ENCODE data around the gene CASP14. TPM values are rescaled to one million over a fixed set of nuclear protein-coding genes. Genes with fewer than 3 reads are reported as not detected.
"Not testable (repeated sequence)": the region's sequence is repeated elsewhere in the genome, so short reads cannot be mapped to it uniquely, and the experiment has no call there.

Gene CASP14
- total RNA-seq, 2 experiments from 2014 or later = not detected

GRCh38 chr19:15093001-15093400 is 43.7 kb downstream of the CASP14 start:
- H3K4me1 ChIP-seq (ENCODE audit: insufficient read depth, low read length) = peaks cover 8% of the 10 kb centered on the region
- H3K4me1 Mint-ChIP-seq (ENCODE audit: low read depth) = peaks cover 8% of the 10 kb centered on the region
- intact Hi-C loops (cut with DNase I, micrococcal nuclease) = loop anchor here in 1 of 2 experiments (10.0 kb wide), 1 partner anchor 172 kb away; no protein-coding TSS in a partner anchor
- TF ChIP-seq CTCF (IDR thresholded peaks at IDR 0.05) = no peak
- H3K27ac ChIP-seq (ENCODE audit: low read depth in 1 of 2, low read length in 2 of 2) = no peak overlapping the region
- no peak overlapping the region for H3K4me3 Mint-ChIP-seq
- no peak overlapping the region for H3K4me3 ChIP-seq (ENCODE audit: low read length)
- H3K27ac Mint-ChIP-seq = no peak overlapping the region
- H3K9me3 Mint-ChIP-seq = no peaks in the 10 kb centered on the region
- POLR2A ChIA-PET = interaction anchor here (1.2 to 1.8 kb wide), 2 partner anchors 326 to 340 kb away, joined by 3 to 11 read pairs; partner anchors contain the start of gene AKAP8L
- H3K27me3 Mint-ChIP-seq = peaks cover 1% of the 10 kb centered on the region
- H3K27me3 ChIP-seq (ENCODE audit: control insufficient read depth in 1 of 2, insufficient read depth in 2 of 2, low read length in 2 of 2) = peaks cover 0 to 5% of the 10 kb centered on the region in 2 experiments
- DNase-seq = no peak
- CTCF ChIA-PET = interaction anchor here (1.1 to 1.8 kb wide), 5 partner anchors 9 to 340 kb away, joined by 3 to 18 read pairs (median 8); a partner anchor contains a TSS
- no peaks in the 10 kb centered on the region for H3K36me3 Mint-ChIP-seq (ENCODE audit: low read depth)
- no peaks in the 10 kb centered on the region for H3K36me3 ChIP-seq (ENCODE audit: insufficient read depth, low read length)
- H3K9me3 ChIP-seq (ENCODE audit: control insufficient read depth in 1 of 2, insufficient read depth in 1 of 2, low read length in 2 of 2) = no peaks in the 10 kb centered on the region
- no peak for ATAC-seq (ENCODE audit: poor library complexity)

- ChIA-PET CTCF (no interaction called here), POLR2A (no interaction called here)
- Mint-ChIP-seq H3K4me1 (ENCODE audit: low read depth) (peaks cover 8% of the 10 kb centered on the region), H3K4me3 (no peak overlapping the region), H3K36me3 (ENCODE audit: low read depth) (no peaks in the 10 kb centered on the region), H3K27me3 (no peaks in the 10 kb centered on the region), H3K9me3 (no peaks in the 10 kb centered on the region), H3K27ac (no peak overlapping the region)
- Histone ChIP-seq H3K36me3 (ENCODE audit: insufficient read depth, low read length) (no peaks in the 10 kb centered on the region), H3K27me3 (ENCODE audit: control insufficient read depth in 1 of 2, insufficient read depth in 2 of 2, low read length in 2 of 2) (no peaks in the 10 kb centered on the region), H3K9me3 (ENCODE audit: control insufficient read depth in 1 of 2, insufficient read depth in 1 of 2, low read length in 2 of 2) (no peaks in the 10 kb centered on the region), H3K4me3 (ENCODE audit: low read length) (no peak overlapping the region), H3K27ac (ENCODE audit: low read depth in 1 of 2, low read length in 2 of 2) (no peak overlapping the region), H3K4me1 (ENCODE audit: insufficient read depth, low read length) (peaks cover 8% of the 10 kb centered on the region)
- DNase-seq (no peak), ATAC-seq (ENCODE audit: poor library complexity) (no peak)
- no peak for TF ChIP-seq CTCF (IDR thresholded peaks at IDR 0.05)
- intact Hi-C loops (cut with DNase I, micrococcal nuclease) = loop anchor here in 1 of 2 experiments (10.0 kb wide), 1 partner anchor 169 kb away; no protein-coding TSS in a partner anchor
These were observed 46.9 kb downstream of the CASP14 start for GRCh38 chr19:15096223-15096622.

GRCh38 chr19:15097980-15098379 is 48.7 kb downstream of the CASP14 start:
- ATAC-seq (ENCODE audit: poor library complexity); DNase-seq; POLR2A ChIA-PET; H3K27ac Mint-ChIP-seq; H3K27ac ChIP-seq (ENCODE audit: low read depth in 1 of 2, low read length in 2 of 2); H3K4me3 ChIP-seq (ENCODE audit: low read length); CTCF ChIA-PET; H3K27me3 Mint-ChIP-seq; H3K27me3 ChIP-seq (ENCODE audit: control insufficient read depth in 1 of 2, insufficient read depth in 2 of 2, low read length in 2 of 2); H3K36me3 Mint-ChIP-seq (ENCODE audit: low read depth); H3K4me3 Mint-ChIP-seq; H3K36me3 ChIP-seq (ENCODE audit: insufficient read depth, low read length); H3K9me3 ChIP-seq (ENCODE audit: control insufficient read depth in 1 of 2, insufficient read depth in 1 of 2, low read length in 2 of 2); H3K9me3 Mint-ChIP-seq; H3K4me1 Mint-ChIP-seq (ENCODE audit: low read depth); H3K4me1 ChIP-seq (ENCODE audit: insufficient read depth, low read length): not testable (repeated sequence)
- intact Hi-C loops (cut with DNase I, micrococcal nuclease) = loop anchor here in 1 of 2 experiments (10.0 kb wide), 1 partner anchor 167 kb away; no protein-coding TSS in a partner anchor

GRCh38 chr19:15098460-15098859 is 49.2 kb downstream of the CASP14 start:
- ATAC-seq (ENCODE audit: poor library complexity) (no peak), DNase-seq (no peak)
- TF ChIP-seq CTCF (IDR thresholded peaks at IDR 0.05) = no peak
- Mint-ChIP-seq H3K27ac (no peak overlapping the region), H3K4me1 (ENCODE audit: low read depth) (no peaks in the 10 kb centered on the region), H3K4me3 (no peak overlapping the region), H3K36me3 (ENCODE audit: low read depth) (peaks cover 3% of the 10 kb centered on the region), H3K27me3 (no peaks in the 10 kb centered on the region), H3K9me3 (no peaks in the 10 kb centered on the region)
- intact Hi-C loops (cut with DNase I, micrococcal nuclease) = loop anchor here in 1 of 2 experiments (10.0 kb wide), 1 partner anchor 166 kb away; no protein-coding TSS in a partner anchor
- no peak overlapping the region for H3K4me3 ChIP-seq (ENCODE audit: low read length)
- H3K9me3 ChIP-seq (ENCODE audit: control insufficient read depth in 1 of 2, insufficient read depth in 1 of 2, low read length in 2 of 2) = peaks cover 6 to 9% of the 10 kb centered on the region in 2 experiments
- no peak overlapping the region for H3K27ac ChIP-seq (ENCODE audit: low read depth in 1 of 2, low read length in 2 of 2)
- POLR2A ChIA-PET = no interaction called here
- H3K4me1 ChIP-seq (ENCODE audit: insufficient read depth, low read length) = no peaks in the 10 kb centered on the region
- CTCF ChIA-PET = no interaction called here
- H3K27me3 ChIP-seq (ENCODE audit: control insufficient read depth in 1 of 2, insufficient read depth in 2 of 2, low read length in 2 of 2) = no peaks in the 10 kb centered on the region
- H3K36me3 ChIP-seq (ENCODE audit: insufficient read depth, low read length) = no peaks in the 10 kb centered on the region

All from CD4-positive, alpha-beta T cell (primary cell).